GM23248 (cell line): ENCODE data around the gene UROC1.

ENCODE experiments used
- EZH2 ChIP-seq: fragments of 200-600 bp; sonication (generic); IDR thresholded peaks from 2 replicates; pipeline ENCODE4 v1.6.1; 2018; ENCODE audit warnings: antibody characterized with exemption, mild to moderate bottlenecking; ENCODE audit not compliant: insufficient read depth, poor library complexity, severe bottlenecking
- EZH2phosphoT487 ChIP-seq: fragments of 200-600 bp; sonication (generic); IDR thresholded peaks from 2 replicates; pipeline ENCODE4 v1.6.1; 2018; ENCODE audit warnings: antibody characterized with exemption, moderate library complexity, mild to moderate bottlenecking, low read depth; ENCODE audit not compliant: insufficient read depth

DNA sequence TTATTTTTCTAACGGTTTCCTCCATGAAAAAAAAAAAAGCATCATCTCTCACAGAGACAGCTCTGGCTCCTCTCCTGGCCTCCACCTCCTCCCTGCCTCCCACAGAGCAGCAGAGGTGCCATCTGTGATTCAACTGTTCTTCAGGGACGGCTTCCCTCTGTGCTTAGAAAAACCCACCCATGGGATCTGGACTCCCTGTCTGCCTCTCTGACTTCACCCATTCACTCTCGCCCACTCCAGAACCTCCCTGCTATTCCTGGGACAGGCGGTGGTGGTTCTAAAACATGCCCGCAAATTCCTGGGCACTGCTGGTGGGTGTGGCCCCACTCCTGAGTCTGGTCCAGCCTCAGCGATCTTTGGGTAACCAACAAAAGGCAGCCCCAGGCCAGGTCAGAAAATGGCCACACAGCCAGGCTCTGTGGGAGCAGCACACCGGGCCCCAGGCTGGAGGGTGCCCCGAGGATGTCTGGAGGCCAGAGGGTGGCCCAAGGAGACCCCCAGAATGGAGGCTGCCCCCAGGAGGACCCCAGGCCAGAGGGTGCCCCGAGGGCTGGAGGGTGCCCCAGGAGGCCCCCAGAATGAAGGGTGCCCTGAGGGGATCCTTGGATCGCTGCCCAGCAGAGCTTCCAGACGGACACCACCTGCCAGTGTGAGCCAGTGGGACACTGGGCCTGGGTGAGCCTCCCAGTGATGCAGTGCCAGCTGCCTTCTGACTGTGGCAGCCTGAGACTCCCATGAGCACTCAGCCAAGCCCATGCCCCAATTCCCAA is 3.7 kb upstream of the UROC1 start:
- TF ChIP-seq EZH2, result no peak
- TF ChIP-seq EZH2phosphoT487, result no peak
